ENCODE results near the gene RFX7.
"Not testable (repeated sequence)": the region's sequence is repeated elsewhere in the genome, so short reads cannot be mapped to it uniquely, and the experiment has no call there.

The RFX7 gene

GRCh38 chr15:56207711-56208110, 36.0 kb downstream of the RFX7 start:
- in situ Hi-C loops (cut with HindIII; ENCODE audit: low sequenced_read_pairs) = no loop called here

GRCh38 chr15:56207092-56207491, 36.6 kb downstream of the RFX7 start:
- in situ Hi-C loops (cut with HindIII; ENCODE audit: low sequenced_read_pairs) = no loop called here

- in situ Hi-C loops (cut with HindIII; ENCODE audit: low sequenced_read_pairs) = no loop called here
These were observed 38.4 kb downstream of the RFX7 start for GRCh38 chr15:56205061-56205876.

- in situ Hi-C loops (cut with HindIII; ENCODE audit: low sequenced_read_pairs) = not testable (repeated sequence)
These were observed 40.3 kb downstream of the RFX7 start for GRCh38 chr15:56203312-56203922.

- in situ Hi-C loops (cut with HindIII; ENCODE audit: low sequenced_read_pairs) = no loop called here
These were observed 41.0 kb downstream of the RFX7 start for GRCh38 chr15:56202701-56203100.

GRCh38 chr15:56199038-56199437, 44.6 kb downstream of the RFX7 start:
- in situ Hi-C loops (cut with HindIII; ENCODE audit: low sequenced_read_pairs) = no loop called here

GRCh38 chr15:56194035-56194434, 49.6 kb downstream of the RFX7 start:
- in situ Hi-C loops (cut with HindIII; ENCODE audit: low sequenced_read_pairs) = no loop called here

- in situ Hi-C loops (cut with HindIII; ENCODE audit: low sequenced_read_pairs) = no loop called here
These were observed 50.8 kb downstream of the RFX7 start for GRCh38 chr15:56192659-56193442.

GRCh38 chr15:56187665-56188064, 56.0 kb downstream of the RFX7 start:
- in situ Hi-C loops (cut with HindIII; ENCODE audit: low sequenced_read_pairs) = no loop called here

- in situ Hi-C loops (cut with HindIII; ENCODE audit: low sequenced_read_pairs) = no loop called here
These were observed 57.7 kb downstream of the RFX7 start for GRCh38 chr15:56185980-56186379.

GRCh38 chr15:56184516-56184915, 59.2 kb downstream of the RFX7 start:
- in situ Hi-C loops (cut with HindIII; ENCODE audit: low sequenced_read_pairs) = no loop called here

- in situ Hi-C loops (cut with HindIII; ENCODE audit: low sequenced_read_pairs) = no loop called here
These were observed 62.8 kb downstream of the RFX7 start for GRCh38 chr15:56180851-56181250.

GRCh38 chr15:56176996-56177395, 66.7 kb downstream of the RFX7 start:
- in situ Hi-C loops (cut with HindIII; ENCODE audit: low sequenced_read_pairs) = no loop called here

- in situ Hi-C loops (cut with HindIII; ENCODE audit: low sequenced_read_pairs) = no loop called here
These were observed 67.9 kb downstream of the RFX7 start for GRCh38 chr15:56175788-56176187.

- in situ Hi-C loops (cut with HindIII; ENCODE audit: low sequenced_read_pairs) = no loop called here
These were observed 69.0 kb downstream of the RFX7 start for GRCh38 chr15:56174649-56175048.

GRCh38 chr15:56168394-56168793, 75.3 kb downstream of the RFX7 start:
- in situ Hi-C loops (cut with HindIII; ENCODE audit: low sequenced_read_pairs) = no loop called here

GRCh38 chr15:56165234-56165633, 78.4 kb downstream of the RFX7 start:
- in situ Hi-C loops (cut with HindIII; ENCODE audit: low sequenced_read_pairs) = no loop called here

- in situ Hi-C loops (cut with HindIII; ENCODE audit: low sequenced_read_pairs) = no loop called here
These were observed 82.7 kb downstream of the RFX7 start for GRCh38 chr15:56160966-56161365.

GRCh38 chr15:56156877-56157276, 86.8 kb downstream of the RFX7 start:
- in situ Hi-C loops (cut with HindIII; ENCODE audit: low sequenced_read_pairs) = no loop called here

GRCh38 chr15:56155278-56155677, 88.4 kb downstream of the RFX7 start:
- in situ Hi-C loops (cut with HindIII; ENCODE audit: low sequenced_read_pairs) = not testable (repeated sequence)

- in situ Hi-C loops (cut with HindIII; ENCODE audit: low sequenced_read_pairs) = not testable (repeated sequence)
These were observed 88.9 kb downstream of the RFX7 start for GRCh38 chr15:56154768-56155167.

- in situ Hi-C loops (cut with HindIII; ENCODE audit: low sequenced_read_pairs) = no loop called here
These were observed 93.5 kb downstream of the RFX7 start for GRCh38 chr15:56150204-56150603.
